Skin of body (tissue), 2 donors: ENCODE results near the gene VAT1. TPM values are rescaled to one million over a fixed set of nuclear protein-coding genes. Genes with fewer than 3 reads are reported as not detected.
"Not testable (repeated sequence)": the region's sequence is repeated elsewhere in the genome, so short reads cannot be mapped to it uniquely, and the experiment has no call there.

ENCODE experiments used
- DNase-seq: peaks from one replicate; lab custom pipeline; 2025; lab: John Stamatoyannopoulos, UW
- total RNA-seq: library from RNA; depleted of rRNA; stranded (reverse); fragments of >200 nt; gene quantifications from one replicate; pipeline ENCODE4 v1.2.3, GENCODE V29; 2014

VAT1 gene
- total RNA-seq, 1 donor from 2014 or later, result 43.9 TPM

DNA sequence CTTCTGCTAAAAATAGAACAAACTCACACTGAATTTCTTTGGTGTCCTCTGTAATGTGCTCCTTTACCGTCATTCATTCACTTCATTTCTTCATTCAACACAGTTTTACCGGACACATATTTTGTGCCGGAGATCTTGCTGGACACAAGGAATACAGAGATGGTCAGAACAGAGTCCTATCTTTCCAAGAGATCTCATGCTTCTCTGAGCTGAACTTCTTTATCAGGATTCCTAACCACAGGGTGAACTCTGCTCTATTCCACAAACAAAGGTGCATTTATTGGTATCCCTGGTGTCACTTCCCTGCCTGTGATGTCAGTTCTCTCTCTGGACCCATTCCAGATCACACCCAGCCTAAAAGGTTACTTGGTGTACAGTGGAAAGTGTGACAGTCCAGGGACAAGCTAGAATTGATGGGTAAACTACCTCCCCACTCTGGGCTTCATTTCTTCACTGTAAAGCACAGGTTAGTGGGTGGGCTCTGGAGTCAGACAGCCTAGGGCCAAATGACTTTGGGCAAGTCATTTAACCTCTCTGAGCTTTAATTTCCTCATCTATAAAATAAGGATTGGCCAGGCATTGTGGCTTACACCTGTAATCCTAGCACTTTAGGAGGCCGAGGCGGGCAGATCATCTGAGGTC lies 11.4 kb downstream of the VAT1 start:
- no peak for DNase-seq

- peak; percentile 74 for DNase-seq
Observed at GRCh38 chr17:43006639-43007551, 15.3 kb downstream of the VAT1 start, which contains the start of gene IFI35. Gene IFI35 (plus strand): TSS chr17:43006784. CDS start chr17:43006948, 164 bp downstream.

- DNase-seq, result no peak
Observed at GRCh38 chr17:43003542-43004172, 18.5 kb downstream of the VAT1 start.

GRCh38 chr17:43000894-43001293 lies 21.3 kb downstream of the VAT1 start:
- DNase-seq, result not testable (repeated sequence)

DNA sequence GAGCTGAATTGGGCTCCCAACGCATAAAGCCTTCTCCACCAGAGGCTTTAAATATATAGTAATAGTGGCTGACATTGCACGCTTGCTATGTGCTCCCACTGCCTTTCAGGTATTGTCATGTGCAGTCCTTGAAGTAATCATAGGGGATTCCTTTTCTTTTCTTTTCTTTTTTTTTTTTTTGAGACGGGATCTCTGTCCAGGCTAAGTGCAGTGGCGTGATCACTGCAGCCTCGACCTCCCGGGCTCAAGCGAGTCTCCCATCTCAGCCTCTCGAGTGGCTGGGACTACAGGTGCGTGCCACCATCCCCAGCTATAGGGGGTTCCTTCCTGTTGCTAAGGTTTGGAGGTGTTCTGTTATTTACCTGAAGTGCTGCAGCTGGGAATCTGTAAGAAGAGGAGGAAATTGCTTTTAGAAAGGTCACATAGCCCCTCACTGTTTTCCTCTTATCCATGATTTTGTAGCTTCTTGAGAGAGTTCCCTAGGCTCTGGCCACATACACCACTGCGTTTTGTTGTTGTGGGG lies 23.1 kb downstream of the VAT1 start:
- DNase-seq, result no peak

GRCh38 chr17:42997984-42998938 lies 23.9 kb downstream of the VAT1 start, which contains the start of gene RPL27:
Gene RPL27 (plus strand): TSS chr17:42998419. CDS start chr17:42998751, 332 bp downstream.
- DNase-seq, result peak; percentile 100

DNA sequence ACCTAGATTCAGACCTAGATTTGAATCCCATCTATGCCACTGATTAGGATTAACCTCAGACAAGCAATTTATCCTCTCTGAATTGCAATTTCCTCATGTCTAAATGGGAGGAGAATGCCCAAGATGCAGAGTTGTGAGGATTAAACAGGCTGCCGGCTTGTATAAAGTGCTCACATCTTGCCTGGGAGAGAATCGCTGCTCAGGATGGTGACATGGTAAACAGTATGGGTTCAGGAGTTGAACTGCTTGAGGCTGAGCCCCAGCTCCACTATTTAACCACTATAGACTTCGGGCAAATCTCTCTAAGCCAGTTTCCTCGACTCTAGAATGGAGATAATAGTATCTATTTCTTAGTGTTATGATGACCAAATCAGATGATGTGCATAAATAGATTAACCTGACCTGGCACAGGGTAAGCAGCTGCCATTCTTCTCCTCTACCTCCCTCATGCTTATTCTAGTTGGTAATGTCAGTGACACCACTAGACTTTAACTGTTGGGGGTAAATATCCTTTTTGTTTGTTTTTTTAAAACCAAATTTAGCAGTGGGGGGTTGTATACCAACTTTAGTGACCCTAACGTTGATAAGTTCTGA lies 24.7 kb downstream of the VAT1 start:
- no peak for DNase-seq

DNA sequence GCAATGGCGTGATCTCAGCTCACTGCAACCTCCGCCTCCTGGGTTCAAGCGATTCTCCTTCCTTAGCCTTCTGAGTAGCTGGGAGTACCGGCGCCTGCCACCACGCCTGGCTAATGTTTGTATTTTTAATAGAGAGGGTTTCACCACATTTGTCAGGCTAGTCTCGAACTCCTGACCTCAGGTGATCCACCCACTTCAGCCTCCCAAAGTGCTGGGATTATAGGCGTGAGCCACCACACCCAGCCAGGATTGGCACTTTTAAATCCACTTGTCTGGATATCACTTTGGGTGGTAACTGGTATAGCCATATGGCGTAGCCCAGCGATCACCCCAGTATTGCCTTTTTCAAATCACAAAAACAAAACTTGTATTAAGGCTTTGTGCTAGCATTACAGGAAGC lies 28.3 kb downstream of the VAT1 start:
- DNase-seq, result not testable (repeated sequence)

- DNase-seq, result no peak
Observed at GRCh38 chr17:42992872-42993271, 29.3 kb downstream of the VAT1 start.

DNA sequence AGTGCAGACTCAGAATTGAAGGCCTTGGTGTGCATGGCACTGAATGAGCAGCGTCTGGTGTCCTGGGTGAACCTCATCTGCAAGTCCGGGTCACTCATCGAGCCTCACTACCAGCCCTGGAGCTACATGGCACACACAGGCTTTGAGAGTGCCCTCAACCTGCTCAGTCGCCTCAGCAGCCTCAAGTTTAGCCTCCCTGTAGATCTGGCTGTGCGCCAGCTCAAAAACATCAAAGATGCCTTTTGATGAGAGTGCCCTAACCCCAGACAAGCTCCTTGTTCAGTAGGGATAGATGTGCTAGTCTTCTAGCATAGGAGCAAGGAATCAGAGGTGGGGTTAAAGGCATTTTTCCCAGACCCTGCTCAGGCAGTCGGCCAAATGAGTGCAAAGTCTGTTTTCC lies 30.7 kb downstream of the VAT1 start:
- DNase-seq, result no peak

GRCh38 chr17:42989726-42990652 lies 32.2 kb downstream of the VAT1 start:
- DNase-seq, result no peak

GRCh38 chr17:42989141-42989540 lies 33.0 kb downstream of the VAT1 start:
- DNase-seq, result no peak

DNA sequence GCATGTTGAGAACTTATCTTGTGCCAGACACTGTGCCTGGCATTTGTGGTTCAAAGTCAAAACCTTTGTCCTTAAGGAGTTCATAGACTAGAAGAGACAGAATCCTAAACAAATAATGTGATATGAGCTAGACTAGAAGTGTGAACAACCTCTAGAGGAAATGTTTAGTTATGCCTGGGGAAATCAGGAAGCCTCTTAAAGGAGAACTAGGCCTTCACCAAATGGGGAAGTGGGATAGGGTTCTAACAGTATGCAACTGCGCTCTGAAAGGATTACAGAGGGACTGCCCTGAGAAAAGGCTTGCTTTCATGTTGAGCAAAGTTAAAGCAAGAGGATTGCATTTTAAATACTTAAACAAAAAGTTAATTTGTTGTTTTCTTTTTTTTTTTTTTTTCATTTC lies 37.0 kb downstream of the VAT1 start:
- DNase-seq, result no peak

GRCh38 chr17:42982266-42982665 lies 39.9 kb downstream of the VAT1 start:
- DNase-seq, result no peak

- DNase-seq, result no peak
Observed at GRCh38 chr17:42980766-42981397, 41.3 kb downstream of the VAT1 start.

GRCh38 chr17:42980274-42980765 lies 41.9 kb downstream of the VAT1 start, which contains the start of gene RUNDC1:
Gene RUNDC1 (plus strand): TSS chr17:42980565. CDS start chr17:42980577, 12 bp downstream.
- DNase-seq, result peak; percentile 65

GRCh38 chr17:42979511-42980273 lies 42.5 kb downstream of the VAT1 start, which contains the start of gene PTGES3L:
Gene PTGES3L (minus strand): TSS chr17:42980080. CDS start chr17:42980053, 27 bp downstream.
- no peak for DNase-seq
